ENCODE results near the gene ARID5A. TPM values are rescaled to one million over a fixed set of nuclear protein-coding genes. Genes with fewer than 3 reads are reported as not detected.

Gene ARID5A
- total RNA-seq, 1 experiment from 2014 or later: 7.3 TPM

- DNase-seq (ENCODE audit: low spot score): no peak
- POLR2A ChIA-PET (ENCODE audit: low non-redundant PET): no interaction called here
- no TSS peak for BruUV-seq (replicated peaks)
- Histone ChIP-seq H3K36me3 (ENCODE audit: insufficient read depth, low read length, poor library complexity, severe bottlenecking) (no peaks in the 10 kb centered on the region), H3K4me3 (ENCODE audit: low read depth, low read length, poor library complexity, severe bottlenecking) (no peak overlapping the region), H3K4me1 (ENCODE audit: insufficient read depth, low read length, poor library complexity, severe bottlenecking) (peaks cover 10% of the 10 kb centered on the region), H3K9me3 (ENCODE audit: low read depth, low read length, poor library complexity, severe bottlenecking) (no peaks in the 10 kb centered on the region), H3K27ac (ENCODE audit: low read depth, low read length, poor library complexity, severe bottlenecking) (no peak overlapping the region), H3K27me3 (replicated peaks; ENCODE audit: insufficient read depth, low read depth, low read length, poor library complexity) (no peaks in the 10 kb centered on the region)
- CTCF ChIA-PET: no interaction called here
- intact Hi-C loops (cut with micrococcal nuclease; ENCODE audit: unreplicated experiment): no loop called here
- TF ChIP-seq CTCF (conservative IDR thresholded peaks at IDR 0.05; ENCODE audit: low read depth, low read length): no peak
- no peak for TF ChIP-seq EZH2 (IDR thresholded peaks at IDR 0.05; ENCODE audit: borderline replicate concordance, low read depth, low read length, poor library complexity, severe bottlenecking)
Measured at GRCh38 chr2:96525211-96525507, 11.4 kb upstream of the ARID5A start.

- ChIA-PET POLR2A (ENCODE audit: low non-redundant PET) (no interaction called here), CTCF (no interaction called here)
- no TSS peak for BruUV-seq (replicated peaks)
- Histone ChIP-seq H3K4me1 (ENCODE audit: insufficient read depth, low read length, poor library complexity, severe bottlenecking) (peaks cover 17% of the 10 kb centered on the region), H3K36me3 (ENCODE audit: insufficient read depth, low read length, poor library complexity, severe bottlenecking) (no peaks in the 10 kb centered on the region), H3K4me3 (ENCODE audit: low read depth, low read length, poor library complexity, severe bottlenecking) (no peak overlapping the region), H3K27ac (ENCODE audit: low read depth, low read length, poor library complexity, severe bottlenecking) (no peak overlapping the region), H3K9me3 (ENCODE audit: low read depth, low read length, poor library complexity, severe bottlenecking) (no peaks in the 10 kb centered on the region), H3K27me3 (replicated peaks; ENCODE audit: insufficient read depth, low read depth, low read length, poor library complexity) (no peaks in the 10 kb centered on the region)
- TF ChIP-seq CTCF (conservative IDR thresholded peaks at IDR 0.05; ENCODE audit: low read depth, low read length) (no peak), EZH2 (IDR thresholded peaks at IDR 0.05; ENCODE audit: borderline replicate concordance, low read depth, low read length, poor library complexity, severe bottlenecking) (no peak)
- intact Hi-C loops (cut with micrococcal nuclease; ENCODE audit: unreplicated experiment): no loop called here
- no peak for DNase-seq (ENCODE audit: low spot score)
Measured at GRCh38 chr2:96526101-96526591, 10.4 kb upstream of the ARID5A start.

GRCh38 chr2:96526615-96527285 is 9.8 kb upstream of the ARID5A start:
- H3K9me3 ChIP-seq (ENCODE audit: low read depth, low read length, poor library complexity, severe bottlenecking): no peaks in the 10 kb centered on the region
- intact Hi-C loops (cut with micrococcal nuclease; ENCODE audit: unreplicated experiment): no loop called here
- peak overlapping the region; percentile 34 for H3K4me3 ChIP-seq (ENCODE audit: low read depth, low read length, poor library complexity, severe bottlenecking)
- no TSS peak for BruUV-seq (replicated peaks)
- peaks cover 23% of the 10 kb centered on the region for H3K4me1 ChIP-seq (ENCODE audit: insufficient read depth, low read length, poor library complexity, severe bottlenecking)
- ChIA-PET CTCF (no interaction called here), POLR2A (ENCODE audit: low non-redundant PET) (no interaction called here)
- no peak overlapping the region for H3K27ac ChIP-seq (ENCODE audit: low read depth, low read length, poor library complexity, severe bottlenecking)
- no peaks in the 10 kb centered on the region for H3K27me3 ChIP-seq (replicated peaks; ENCODE audit: insufficient read depth, low read depth, low read length, poor library complexity)
- no peak for DNase-seq (ENCODE audit: low spot score)
- H3K36me3 ChIP-seq (ENCODE audit: insufficient read depth, low read length, poor library complexity, severe bottlenecking): no peaks in the 10 kb centered on the region
- TF ChIP-seq EZH2 (IDR thresholded peaks at IDR 0.05; ENCODE audit: borderline replicate concordance, low read depth, low read length, poor library complexity, severe bottlenecking): no peak
- TF ChIP-seq CTCF (conservative IDR thresholded peaks at IDR 0.05; ENCODE audit: low read depth, low read length): no peak
